ENCODE measurements around the gene CD320. TPM values are rescaled to one million over a fixed set of nuclear protein-coding genes. Genes with fewer than 3 reads are reported as not detected.

CD320 gene
- polyA plus RNA-seq, 2 of the 4 experiments (the other 2 are of a cell fraction): 28.8 to 54.1 TPM

DNA sequence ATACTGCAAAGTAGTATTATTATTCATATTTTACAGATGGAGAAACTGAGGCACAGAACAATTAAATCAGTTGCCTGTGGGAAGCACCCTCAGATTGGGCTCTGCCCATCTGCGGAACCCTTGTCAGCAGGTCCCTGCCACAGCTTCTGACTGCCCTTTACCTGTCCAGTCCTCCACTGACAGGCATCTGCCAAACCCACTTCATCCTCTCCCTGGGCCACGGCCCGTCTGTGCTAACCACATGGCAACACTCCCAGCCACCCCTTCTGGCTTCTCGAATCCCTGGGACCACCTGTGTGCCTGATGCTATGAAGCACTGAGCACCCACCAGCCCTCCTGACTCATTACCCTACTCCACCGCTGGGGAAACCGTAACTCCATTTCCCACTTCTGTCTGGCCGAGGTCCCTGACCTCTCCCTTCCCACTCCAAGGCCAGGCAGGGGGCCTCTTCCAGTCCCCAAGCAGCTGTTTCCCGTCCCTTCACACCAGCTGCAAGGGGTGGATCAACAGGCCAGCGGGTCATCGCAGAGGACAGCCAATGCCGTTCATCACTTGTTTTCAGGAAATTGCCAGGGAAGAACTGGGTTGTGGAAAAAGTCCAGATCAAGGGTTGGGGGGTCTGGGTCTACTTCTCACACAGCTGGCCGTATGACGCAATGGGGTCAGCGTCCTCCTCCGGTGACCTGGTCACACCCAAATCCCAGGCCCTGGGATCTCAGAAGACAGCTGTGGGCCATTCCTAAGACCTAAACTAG, 32.4 kb upstream of the CD320 start:
- 50% methylated on average over 15 of the region's 15 CpGs for WGBS (ENCODE audit: missing lambda C conversion rate)
- FAIRE-seq: no peak
- Histone ChIP-seq H3K4me2 (no peak overlapping the region), H3K9me3 (no peaks in the 10 kb centered on the region), H3K4me3 (no peak overlapping the region), H3K27ac (no peak overlapping the region), H3K4me1 (0 out of 3 replicates have a peak, but pooled peaks cover 3% of the 10 kb centered on the region)
- no peak for ATAC-seq
- TF ChIP-seq NR3C1 (IDR thresholded peaks at IDR 0.05) (no peak), CBX2 (IDR thresholded peaks at IDR 0.05; ENCODE audit: borderline replicate concordance, low read depth) (no peak), CBX8 (IDR thresholded peaks at IDR 0.05) (no peak), MYC (IDR thresholded peaks at IDR 0.05; ENCODE audit: borderline replicate concordance, low read length) (no peak), RCOR1 (IDR thresholded peaks at IDR 0.05; ENCODE audit: low read depth, low read length) (no peak), EP300 (IDR thresholded peaks at IDR 0.05) (no peak)
- POLR2A ChIA-PET: no interaction called here
- CTCF ChIA-PET: interaction anchor here (0.8 to 6.6 kb wide), 6 partner anchors 8 to 165 kb away, joined by 3 to 43 read pairs (median 3); partner anchors contain the start of gene MARCHF2
- DNase-seq (ENCODE audit: low read depth in 1 of 2, low spot score in 1 of 2): no peak

DNA sequence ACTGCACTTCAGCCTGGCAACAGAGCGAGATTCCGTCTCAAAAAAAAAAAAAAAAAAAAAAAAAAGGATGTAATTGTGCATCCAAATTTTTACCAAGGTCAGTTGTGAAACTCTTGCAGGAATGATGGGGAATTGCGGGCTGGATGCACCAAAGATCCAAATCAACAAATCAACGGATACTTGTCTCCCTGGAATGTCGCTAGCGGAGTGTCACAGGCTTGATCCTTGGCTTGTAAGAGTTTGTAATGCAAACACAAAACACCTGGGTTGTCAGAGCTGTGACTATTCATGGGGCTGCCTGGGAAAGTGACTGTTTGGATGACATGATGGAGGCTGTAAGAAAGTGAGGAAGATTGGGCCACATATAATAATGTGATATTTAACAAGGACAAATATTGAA, 30.7 kb upstream of the CD320 start:
- CTCF ChIA-PET: interaction anchor here (0.6 to 6.6 kb wide), 2 partner anchors 15 kb away, joined by 3 to 43 read pairs; no protein-coding TSS in a partner anchor
- FAIRE-seq (no peak), ATAC-seq (no peak), DNase-seq (ENCODE audit: low read depth in 1 of 2, low spot score in 1 of 2) (no peak)
- POLR2A ChIA-PET: no interaction called here
- Histone ChIP-seq H3K9me3 (no peaks in the 10 kb centered on the region), H3K4me3 (no peak overlapping the region), H3K4me2 (no peak overlapping the region), H3K27ac (no peak overlapping the region), H3K4me1 (peaks cover 8% of the 10 kb centered on the region; the same call in 2 of the 3 replicates)
- WGBS (ENCODE audit: missing lambda C conversion rate): 62% methylated on average over 4 of the region's 6 CpGs
- no peak for TF ChIP-seq RARB (CRISPR knock-in tag; IDR thresholded peaks at IDR 0.05)
- no peak for TF ChIP-seq POLR2A (IDR thresholded peaks at IDR 0.05; ENCODE audit: low read length)
- TF ChIP-seq, protein P1, sequence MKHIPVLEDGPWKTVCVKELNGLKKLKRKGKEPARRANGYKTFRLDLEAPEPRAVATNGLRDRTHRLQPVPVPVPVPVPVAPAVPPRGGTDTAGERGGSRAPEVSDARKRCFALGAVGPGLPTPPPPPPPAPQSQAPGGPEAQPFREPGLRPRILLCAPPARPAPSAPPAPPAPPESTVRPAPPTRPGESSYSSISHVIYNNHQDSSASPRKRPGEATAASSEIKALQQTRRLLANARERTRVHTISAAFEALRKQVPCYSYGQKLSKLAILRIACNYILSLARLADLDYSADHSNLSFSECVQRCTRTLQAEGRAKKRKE (CRISPR knock-in tag; IDR thresholded peaks at IDR 0.05; ENCODE audit: low read depth): no peak
- TF ChIP-seq ZFP36 (IDR thresholded peaks at IDR 0.05; ENCODE audit: borderline replicate concordance, partially characterized antibody): no peak
- TF ChIP-seq EHF (CRISPR knock-in tag; IDR thresholded peaks at IDR 0.05): no peak
- TF ChIP-seq TP53 (CRISPR knock-in tag; IDR thresholded peaks at IDR 0.05): no peak

DNA sequence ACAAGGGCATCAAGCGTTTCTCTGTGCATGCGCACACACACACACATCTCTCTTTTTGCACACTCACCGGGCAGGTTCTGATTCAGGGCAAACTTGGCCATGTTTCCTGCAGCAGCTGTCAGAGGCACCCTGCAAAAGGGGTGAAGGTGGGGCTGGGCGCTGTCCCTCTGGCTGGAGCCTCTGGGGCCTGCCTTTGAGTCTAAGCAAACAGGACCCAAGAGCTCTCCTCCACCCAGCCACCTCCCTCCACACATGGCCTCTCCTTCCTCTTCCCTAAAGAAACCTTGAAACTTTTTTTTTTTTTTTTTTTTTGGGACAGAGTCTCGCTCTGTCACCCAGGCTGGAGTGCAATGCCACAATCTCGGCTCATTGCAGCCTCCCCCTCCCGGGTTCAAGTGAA, 29.6 kb upstream of the CD320 start:
- ChIA-PET CTCF (no interaction called here), POLR2A (no interaction called here)
- ATAC-seq (no peak), FAIRE-seq (no peak), DNase-seq (ENCODE audit: low read depth in 1 of 2, low spot score in 1 of 2) (no peak)
- H3K4me3 ChIP-seq: no peak overlapping the region
- 74% methylated on average over 7 of the region's 7 CpGs for WGBS (ENCODE audit: missing lambda C conversion rate)
- TF ChIP-seq ELK1 (IDR thresholded peaks at IDR 0.05; ENCODE audit: low read depth, low read length) (no peak), FOSL2 (IDR thresholded peaks at IDR 0.05) (no peak), FOSL2 (CRISPR knock-in tag; IDR thresholded peaks at IDR 0.05) (no peak), POLR2AphosphoS2 (conservative IDR thresholded peaks at IDR 0.05; ENCODE audit: low read length) (no peak), RCOR1 (IDR thresholded peaks at IDR 0.05; ENCODE audit: low read depth, low read length) (no peak), HOXB5 (CRISPR knock-in tag; IDR thresholded peaks at IDR 0.05) (no peak), ZSCAN20 (CRISPR knock-in tag; IDR thresholded peaks at IDR 0.05) (no peak), FOXS1 (CRISPR knock-in tag; IDR thresholded peaks at IDR 0.05) (no peak), ESRRA (IDR thresholded peaks at IDR 0.05; ENCODE audit: borderline replicate concordance, low read length) (no peak), JUNB (IDR thresholded peaks at IDR 0.05) (no peak), HEYL (CRISPR knock-in tag; IDR thresholded peaks at IDR 0.05) (no peak), CBX8 (IDR thresholded peaks at IDR 0.05) (no peak)
- no peak overlapping the region for H3K4me2 ChIP-seq
- H3K27ac ChIP-seq: no peak overlapping the region
- H3K9me3 ChIP-seq: no peaks in the 10 kb centered on the region
- peaks cover 10% of the 10 kb centered on the region; the same call in 2 of the 3 replicates for H3K4me1 ChIP-seq

Measured in A549 (cell line).